ENCODE measurements around the gene IMMT.
"Not testable (repeated sequence)": the region's sequence is repeated elsewhere in the genome, so short reads cannot be mapped to it uniquely, and the experiment has no call there.

Gene IMMT

DNA sequence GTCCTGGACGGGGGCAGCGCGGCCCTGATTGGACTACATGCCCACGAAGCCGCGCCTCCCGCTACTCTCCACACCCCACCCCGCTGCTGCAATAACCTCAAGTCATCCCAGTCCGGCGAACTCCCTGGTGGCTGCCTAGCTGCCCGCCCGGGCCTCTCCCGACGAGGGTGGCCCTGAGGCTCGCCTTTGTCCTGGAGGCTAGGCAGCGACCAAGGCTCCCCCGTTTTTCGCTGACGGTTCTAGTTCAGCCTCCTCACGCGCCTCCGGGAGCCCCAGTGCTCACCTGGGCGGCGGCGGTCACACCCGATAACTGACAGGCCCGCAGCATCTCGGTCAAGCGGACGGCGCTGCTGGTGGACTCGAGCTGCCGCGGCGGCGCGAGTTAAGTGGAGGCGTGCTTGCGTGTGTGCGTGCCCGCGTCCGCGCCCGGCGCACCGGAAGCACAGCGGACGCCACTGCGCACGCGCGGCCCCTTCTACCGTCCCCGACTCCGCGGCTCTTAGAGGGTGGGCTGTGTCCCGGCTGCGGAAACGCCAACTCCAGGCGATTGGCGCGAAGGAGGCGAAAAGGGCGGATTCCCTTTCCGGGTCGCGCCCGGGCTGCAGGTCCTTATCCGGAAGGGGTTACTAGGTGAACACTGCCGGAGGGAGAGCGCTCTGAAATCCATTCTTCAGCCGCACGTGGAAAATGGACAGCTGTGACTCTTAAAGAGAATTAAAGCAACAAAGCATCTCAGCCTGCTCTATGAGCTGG, at the start of gene IMMT:
Gene IMMT (minus strand): TSS at position 408 of the 753 bp plus-strand sequence. CDS start 80 bp downstream, at position 328.
- DNase-seq: peak; percentile 93 to 94

DNA sequence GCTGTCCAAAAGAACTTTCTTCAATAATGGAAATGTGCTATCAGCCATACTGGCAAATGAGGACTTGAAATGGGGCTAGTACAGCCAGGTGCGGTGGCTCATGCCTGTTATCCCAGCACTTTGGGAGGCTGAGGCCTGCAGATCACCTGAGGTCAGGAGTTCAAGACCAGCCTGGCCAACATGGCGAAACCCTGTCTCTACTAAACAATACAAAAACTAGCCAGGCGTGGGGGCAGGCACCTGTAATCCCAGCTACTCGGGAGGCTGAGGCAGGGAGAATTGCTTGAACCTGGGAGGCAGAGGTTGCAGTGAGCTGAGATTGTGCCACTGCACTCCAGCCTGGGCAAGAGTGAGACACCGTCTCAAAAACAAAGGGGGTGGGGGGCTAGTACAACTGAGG, 49.5 kb upstream of the IMMT start:
- not testable (repeated sequence) for DNase-seq

DNA sequence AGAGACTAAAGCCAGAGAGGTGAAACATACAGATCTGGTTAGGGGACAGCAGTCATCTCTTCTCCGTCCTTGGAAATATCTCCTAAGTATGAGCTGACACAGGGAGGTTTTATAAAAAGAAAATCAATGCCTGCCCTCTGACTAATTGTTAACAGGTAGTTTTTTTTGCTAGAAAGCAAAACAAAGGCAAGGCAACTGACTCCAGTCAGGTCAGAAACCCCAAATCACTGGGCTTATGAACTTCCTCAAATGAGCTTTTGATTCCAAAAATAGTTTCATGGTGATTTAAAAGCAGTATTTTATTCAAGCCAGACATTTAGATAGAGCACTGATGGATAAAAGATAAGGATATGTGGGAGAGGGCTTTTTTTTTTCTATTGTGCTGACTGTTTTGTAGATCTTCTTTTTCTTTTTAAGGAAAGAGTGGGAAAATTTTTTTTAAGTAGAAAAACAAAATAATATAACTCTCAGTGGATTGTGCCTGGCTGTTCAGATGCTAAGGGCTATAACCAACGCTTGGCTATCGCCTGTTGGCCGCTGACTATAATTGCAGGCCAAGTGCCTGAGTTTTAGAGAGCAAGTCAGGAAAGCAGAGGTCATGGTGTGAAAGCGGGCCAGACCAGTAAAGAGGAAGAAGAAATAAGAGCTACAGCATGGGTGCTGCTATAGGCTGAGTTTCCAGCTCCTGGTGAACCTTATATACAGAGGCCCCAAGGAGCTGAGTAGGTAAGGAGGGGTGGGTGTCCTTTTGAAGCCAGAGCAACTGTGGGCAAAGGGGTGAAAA, 48.9 kb upstream of the IMMT start:
- no peak for DNase-seq

DNA sequence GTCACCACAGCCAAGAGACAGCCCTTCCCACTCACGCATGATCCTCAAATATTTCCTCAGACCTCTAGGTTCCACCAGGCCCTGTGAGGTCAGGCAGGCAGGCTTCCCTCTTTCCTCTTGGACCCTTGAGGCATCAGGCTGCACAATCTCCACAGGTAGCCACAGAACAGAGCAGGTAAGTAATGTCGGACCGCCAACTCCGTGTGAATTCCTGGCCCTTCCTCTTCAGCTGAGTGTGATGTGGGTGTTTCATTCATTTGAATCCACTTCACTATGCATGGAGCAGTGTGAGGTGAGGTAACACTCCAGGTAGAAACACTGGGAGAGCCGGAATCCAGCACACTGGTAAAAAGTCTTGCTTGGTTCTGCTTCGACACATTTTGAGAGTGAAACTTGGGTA, 48.0 kb upstream of the IMMT start:
- no peak for DNase-seq

- DNase-seq: no peak
Observed at GRCh38 chr2:86241611-86242010, 46.3 kb upstream of the IMMT start.

GRCh38 chr2:86240251-86240650, 45.0 kb upstream of the IMMT start:
- DNase-seq: no peak

DNA sequence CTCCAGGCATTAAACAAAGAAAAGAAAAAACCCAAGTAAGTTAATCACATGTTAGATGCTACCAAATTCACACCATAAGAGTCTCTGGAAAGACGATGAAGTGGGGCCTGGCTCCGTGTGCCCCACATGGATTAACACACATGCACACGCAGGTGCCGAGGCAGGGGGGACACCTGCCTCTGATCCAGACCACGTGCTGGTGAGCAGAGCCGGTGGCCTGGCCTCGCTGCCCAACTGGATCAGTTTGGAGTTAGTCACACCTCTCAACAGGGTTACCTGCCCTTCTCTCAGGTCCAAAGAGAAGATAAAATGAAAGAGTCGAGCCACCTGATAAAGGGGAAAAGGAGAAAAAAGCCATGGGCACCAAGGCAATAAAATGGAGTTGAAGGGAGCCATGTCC, 44.5 kb upstream of the IMMT start:
- DNase-seq: no peak

GRCh38 chr2:86239326-86239725, 44.1 kb upstream of the IMMT start:
- DNase-seq: no peak

DNA sequence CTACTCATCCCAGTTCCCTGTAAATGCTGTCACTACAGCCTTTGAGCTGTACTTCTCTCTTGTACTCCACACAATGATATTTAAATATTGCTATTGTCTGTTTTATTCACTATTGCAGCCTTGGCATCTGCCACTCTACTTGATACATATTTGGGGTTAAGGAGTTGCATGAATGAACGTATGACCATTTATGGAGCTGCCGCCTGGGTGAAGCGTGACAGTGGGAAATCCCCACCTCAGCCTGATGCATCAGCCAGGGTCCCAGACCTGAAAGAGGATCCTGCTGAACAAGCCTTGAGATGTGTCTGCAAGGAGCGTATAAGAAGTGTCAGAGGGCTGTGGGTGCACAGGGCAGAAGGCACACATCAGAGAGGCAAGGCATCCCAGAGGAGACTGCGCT, 43.1 kb upstream of the IMMT start:
- DNase-seq: peak; percentile 35 to 55

GRCh38 chr2:86237172-86237571, 41.9 kb upstream of the IMMT start:
- DNase-seq: no peak

- no peak for DNase-seq
Observed at GRCh38 chr2:86235196-86235980, 40.1 kb upstream of the IMMT start.

DNA sequence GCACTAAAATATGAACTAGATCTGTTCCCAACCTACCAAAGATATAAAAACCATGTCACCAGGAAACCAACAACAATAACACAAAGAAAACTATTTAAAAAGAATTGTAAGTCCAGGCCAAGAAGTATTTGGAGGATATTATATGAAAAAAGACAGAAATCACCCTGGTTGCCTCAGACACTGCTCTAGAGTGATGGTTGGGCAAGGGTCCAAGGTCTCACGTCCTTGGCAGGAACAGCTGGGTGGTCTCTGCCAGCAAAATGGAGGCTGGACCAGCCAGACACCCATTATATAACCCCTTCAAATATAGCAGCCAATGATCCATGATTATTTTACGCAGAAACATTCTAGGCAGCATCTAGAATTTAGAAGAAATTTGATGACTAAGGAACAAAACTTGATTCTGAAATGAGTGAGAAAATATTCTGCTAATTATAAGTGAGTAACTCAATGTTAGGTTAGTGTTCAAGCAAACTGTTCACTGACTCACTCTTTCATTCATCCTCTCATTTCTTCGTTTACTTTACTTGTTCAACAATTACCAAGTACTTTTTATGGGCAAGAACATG, 39.4 kb upstream of the IMMT start:
- DNase-seq: no peak

DNA sequence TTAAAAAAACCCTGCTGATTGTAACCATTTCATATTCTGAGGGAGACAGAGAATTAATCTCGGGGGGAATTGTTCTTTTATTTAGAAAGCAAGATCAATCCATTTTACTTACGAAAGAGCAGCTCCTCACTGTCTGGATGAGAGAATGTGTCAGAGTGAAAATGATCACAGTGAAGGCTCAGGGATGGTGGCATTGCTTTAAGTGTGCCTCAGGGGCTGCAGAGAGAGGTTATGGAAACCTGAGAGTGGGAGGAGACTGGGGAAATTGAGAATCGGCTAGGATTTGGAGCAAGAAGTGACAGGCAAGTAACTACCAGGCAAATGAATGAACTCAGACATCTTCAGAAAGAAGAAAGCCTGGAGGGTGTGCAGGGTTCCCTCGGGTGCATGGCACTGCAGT, 38.2 kb upstream of the IMMT start:
- no peak for DNase-seq

DNA sequence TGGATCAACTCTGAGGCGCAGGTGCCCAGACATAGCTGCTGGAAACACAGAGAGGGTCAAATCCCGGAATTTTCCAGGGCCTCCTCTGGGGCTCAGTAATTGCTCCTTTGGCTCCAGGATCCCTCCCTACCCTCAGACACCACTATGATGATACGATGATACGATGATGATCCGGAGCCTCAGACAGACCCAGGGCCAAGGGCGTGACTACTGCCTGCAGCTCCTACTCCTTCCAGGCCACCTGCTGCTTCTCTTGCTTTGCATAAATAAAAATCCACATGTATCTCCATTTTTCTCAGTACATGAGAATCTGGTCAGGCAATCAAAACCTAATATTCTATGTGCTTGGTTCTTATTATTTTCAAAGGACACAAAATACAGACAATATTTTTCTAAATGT, 37.6 kb upstream of the IMMT start:
- no peak for DNase-seq

DNA sequence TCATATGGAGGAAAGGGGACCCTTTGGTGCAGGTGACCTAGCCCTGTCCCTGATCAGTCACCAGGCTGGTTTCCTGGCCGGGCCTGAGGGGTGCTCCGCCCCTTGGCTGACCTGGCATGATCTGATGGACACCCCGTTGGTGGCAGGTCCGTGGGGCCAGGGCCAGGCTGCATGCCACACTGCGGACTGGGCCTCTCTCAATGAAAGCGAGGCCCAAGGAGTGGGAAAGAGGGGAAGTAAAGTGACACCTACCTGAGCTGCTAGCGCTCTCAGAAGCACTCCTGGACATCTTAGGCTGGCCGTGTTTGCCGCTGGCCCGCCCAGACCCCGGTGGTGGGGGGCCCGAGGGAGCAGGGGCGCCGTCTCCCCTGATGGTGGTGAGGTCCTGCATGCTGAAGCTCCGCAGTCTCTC, 37.1 kb upstream of the IMMT start:
- no peak for DNase-seq

- DNase-seq: no peak
Observed at GRCh38 chr2:86231680-86232372, 36.6 kb upstream of the IMMT start.

DNA sequence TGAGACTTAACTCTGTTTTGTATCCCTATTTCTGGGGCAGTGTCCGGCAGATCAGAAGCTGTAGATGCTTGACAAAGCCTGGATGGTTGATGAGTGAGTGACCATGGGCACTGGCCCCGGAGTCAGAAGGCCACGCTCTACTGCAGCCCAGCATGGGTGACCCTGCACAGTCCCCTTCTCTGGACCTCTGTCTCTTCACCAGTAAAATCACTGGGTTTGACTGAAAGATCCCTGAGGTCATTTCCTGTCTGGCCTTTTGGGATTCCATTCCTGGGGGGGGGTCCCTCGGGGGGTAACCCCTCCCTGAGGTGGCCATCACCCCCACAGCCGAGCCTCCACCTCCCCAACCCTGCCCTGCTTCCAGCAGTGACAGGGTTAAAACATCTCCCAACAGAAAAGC, 35.7 kb upstream of the IMMT start:
- DNase-seq: no peak

DNA sequence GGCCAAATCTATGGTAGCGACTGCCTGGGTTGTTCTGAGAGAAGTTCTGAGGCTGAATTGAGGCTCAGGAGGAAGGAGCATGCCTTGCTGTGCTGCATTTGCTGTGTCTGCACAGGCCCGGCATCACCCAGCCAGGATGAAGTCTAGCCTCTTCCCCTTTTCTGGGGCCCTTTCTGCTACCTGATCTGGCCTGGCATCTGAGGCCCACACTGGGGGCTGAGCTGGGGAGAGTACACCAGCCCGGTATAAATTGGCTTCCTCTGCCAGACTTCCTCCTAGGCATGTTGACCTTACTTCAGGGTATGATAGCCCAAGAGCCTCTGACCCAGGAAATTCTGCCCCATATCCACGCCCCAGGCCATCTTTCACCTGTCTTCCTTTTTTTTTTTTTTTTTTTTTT, 34.0 kb upstream of the IMMT start:
- DNase-seq: no peak

DNA sequence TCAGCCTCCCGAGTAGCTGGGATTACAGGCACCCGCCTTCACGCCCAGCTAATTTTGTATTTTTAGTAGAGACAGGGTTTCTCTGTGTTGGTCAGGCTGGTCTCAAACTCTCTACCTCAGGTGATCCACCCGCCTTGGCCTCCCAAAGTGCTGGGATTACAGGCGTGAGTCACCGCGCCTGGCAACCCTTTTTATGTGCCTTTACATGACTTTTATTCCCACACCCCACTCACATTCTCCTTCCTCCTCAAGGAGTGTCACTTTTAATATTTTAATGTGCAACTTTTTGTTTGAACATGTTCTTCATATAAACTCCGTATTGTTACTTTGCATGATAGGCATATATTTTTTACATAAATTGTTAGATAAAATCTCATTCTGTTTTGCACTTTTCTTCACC, 33.3 kb upstream of the IMMT start:
- DNase-seq: not testable (repeated sequence)

- no peak for DNase-seq
Observed at GRCh38 chr2:86227685-86228084, 32.4 kb upstream of the IMMT start.

GRCh38 chr2:86226636-86227520, 31.6 kb upstream of the IMMT start:
- no peak for DNase-seq

DNA sequence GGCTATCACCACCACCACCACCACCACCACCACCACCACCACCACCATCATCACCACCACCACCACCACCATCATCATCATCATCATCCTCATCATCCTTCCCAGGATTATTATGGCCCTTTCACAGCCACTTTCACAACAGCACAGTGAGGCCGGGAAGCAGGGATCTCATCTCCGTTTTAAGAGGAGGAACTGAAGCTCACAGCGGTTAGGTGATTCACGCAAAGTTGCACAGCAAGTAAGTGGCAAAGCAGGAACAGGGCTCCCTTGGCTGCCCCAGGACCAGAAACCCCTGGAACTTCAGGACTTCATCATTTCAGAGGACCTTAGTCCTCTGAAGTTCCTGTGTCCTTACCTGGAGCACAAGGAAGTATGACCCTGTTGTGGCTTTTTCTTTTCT, 30.8 kb upstream of the IMMT start:
- DNase-seq: no peak
